T47D (cell line): ENCODE data around the gene PHIP.
A peak's percentile ranks its signal among the peaks of the same experiment; 100 is the strongest.
"Not testable (repeated sequence)": the region's sequence is repeated elsewhere in the genome, so short reads cannot be mapped to it uniquely, and the experiment has no call there.

Source experiments
- DNase-seq, 2 experiments: peaks; one replicate each; pipeline versions ENCODE4 v3.0.0 to v3.0.0-alpha.2; 2011 to 2012; ENCODE audit warnings: low read depth in 1 of 2, low spot score in 1 of 2
- JUND ChIP-seq: IDR thresholded peaks from 2 replicates; pipeline ENCODE4 v1.6.1; 2012; ENCODE audit warnings: low read depth
- in situ Hi-C: cut with HindIII; loops from 2 replicates; pipeline ENCODE4 v1.10.0; 2016; ENCODE audit warnings: low sequenced_read_pairs, low pct_unique_long_range_greater_than_20kb

PHIP gene

DNA sequence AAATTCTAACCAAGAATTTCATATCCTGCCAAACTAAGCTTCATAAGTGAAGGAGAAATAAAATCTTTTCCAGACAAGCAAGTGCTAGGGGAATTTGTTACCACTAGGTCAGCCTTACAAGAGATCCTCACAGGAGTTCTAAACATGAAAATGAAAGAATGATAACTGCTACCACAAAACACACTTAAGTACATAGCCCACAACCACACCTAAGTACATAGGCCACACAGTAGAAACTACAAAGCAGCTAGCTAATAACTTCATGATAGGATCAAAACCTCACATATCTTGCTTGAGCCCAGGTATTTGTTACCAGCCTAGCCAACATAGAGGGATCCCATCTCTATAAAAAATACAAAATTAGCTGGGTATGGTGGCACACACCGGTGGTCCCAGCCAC is 160.3 kb downstream of the PHIP start:
- in situ Hi-C loops: no loop called here
- TF ChIP-seq JUND: no peak
- no peak for DNase-seq

DNA sequence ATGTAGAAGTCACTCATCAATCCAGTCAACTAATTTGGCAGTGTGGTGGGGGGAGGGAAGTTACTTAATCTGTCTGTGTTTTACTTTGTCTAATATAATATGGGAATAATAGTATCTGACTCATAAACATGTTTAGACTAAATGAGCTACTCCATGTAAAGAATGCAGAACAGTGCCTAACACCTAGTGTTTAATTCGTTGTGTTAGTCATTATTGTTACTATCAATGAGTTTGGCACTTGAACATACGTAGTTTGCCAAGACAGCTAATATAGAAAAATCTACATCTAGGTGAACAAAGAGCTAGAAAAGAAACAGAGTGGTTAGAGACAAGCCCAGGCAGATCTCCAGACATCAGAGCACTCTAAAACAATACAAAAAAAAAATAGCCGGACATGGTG is 161.6 kb downstream of the PHIP start:
- in situ Hi-C loops: no loop called here
- no peak for TF ChIP-seq JUND
- no peak for DNase-seq

DNA sequence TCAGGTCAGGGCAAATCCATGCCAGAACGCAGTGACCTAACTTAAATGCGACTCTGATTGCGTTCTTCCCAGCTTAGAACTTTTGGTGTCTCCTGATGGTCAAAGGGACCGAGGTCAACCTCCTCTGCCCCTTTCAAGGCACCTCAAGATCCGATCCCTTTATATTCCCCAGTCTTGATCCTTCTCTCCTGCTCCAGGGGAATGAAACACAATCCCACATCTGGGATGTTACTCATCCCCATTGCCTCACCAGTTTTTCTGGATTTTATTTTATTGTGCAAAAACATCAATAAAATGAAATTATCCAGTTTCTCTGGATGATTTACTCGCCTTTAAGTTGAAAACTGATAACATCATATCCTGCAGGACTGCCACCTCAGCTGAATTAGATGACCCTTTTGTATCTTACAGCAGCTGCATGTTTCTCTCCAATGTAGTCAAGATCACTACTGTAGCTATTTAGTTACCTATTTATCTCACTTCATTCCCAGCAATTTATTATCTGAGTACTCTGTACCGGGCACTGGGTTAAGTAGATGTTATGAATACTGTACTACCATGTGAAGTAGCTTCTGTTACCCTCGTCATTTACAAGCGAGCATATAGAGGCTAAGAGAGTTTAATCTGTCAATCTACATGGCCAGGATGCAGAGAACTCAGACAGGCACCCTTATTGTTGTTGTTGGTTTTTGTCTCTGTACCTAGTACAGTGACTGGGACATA is 166.7 kb downstream of the PHIP start:
- DNase-seq: no peak
- TF ChIP-seq JUND: no peak
- in situ Hi-C loops: no loop called here

DNA sequence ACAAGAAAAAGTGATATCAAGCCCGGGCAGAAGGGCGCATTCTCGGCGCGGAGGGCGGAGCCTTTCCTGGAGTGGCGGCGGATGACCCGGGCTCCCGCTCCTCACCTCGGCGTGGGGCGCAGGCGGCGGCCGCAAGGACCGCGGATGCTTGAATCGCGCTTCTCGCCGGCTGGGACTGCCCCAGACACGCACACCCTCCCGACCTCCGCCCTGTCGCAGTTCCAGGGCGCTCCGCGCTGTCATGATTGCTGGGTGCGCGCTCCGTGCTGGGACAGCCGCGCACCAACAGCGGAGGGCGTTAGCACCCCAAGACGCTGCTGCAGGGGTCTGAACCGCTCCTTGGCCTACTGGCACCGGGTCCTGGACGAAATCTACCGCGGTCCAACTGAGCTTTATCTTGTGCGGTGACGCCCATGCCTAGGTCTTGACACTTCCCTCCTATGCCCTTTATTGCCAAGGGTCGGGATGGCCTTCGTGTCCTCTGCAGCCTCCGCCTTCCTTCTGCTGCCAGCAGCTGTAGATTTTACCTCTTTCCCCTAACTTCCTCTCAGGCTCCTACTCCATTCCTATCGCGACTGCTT is 167.4 kb downstream of the PHIP start:
- in situ Hi-C loops: no loop called here
- DNase-seq: peak in 1 of 2 experiments; percentile 2
- no peak for TF ChIP-seq JUND

DNA sequence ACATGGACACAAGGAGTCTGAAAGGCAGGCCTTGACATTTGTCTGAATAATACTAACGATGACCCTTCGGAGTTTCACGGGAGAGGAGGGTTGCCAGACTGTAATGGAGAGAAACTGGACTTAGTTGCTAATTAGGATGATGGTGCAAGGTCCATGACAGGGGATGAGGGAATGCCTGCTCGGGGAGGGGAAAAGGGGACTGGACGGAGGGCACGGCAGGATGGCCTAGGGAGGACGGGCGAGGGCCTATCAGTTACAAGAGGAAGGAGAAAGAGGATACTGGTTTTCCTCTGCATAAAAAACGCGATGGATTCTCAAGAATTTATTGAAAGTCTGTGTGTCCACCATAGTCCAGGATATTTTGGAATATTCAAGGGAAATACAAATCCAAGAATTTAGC is 168.0 kb downstream of the PHIP start:
- no peak for TF ChIP-seq JUND
- in situ Hi-C loops: no loop called here

DNA sequence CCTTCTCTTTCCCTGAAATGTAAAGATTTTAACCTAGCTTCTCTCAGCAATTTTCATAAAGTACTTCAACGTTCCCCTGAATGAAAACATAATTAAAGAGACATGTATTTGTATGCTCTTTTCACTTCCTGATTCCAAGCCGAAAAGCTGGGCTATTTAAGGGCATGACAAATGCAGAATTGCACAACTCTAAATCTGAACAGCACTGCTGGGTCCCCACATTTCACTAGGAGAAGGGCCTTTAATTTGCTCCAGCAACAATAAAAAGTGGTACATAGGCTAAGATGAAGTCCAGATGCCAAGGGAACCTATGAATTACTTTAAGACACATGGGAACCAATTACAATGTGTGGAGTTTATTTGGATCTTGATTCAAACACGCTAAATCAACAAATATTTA is 168.7 kb downstream of the PHIP start:
- DNase-seq: no peak
- TF ChIP-seq JUND: no peak
- in situ Hi-C loops: no loop called here

More for the DNA sequence above, 168.0 kb downstream of the PHIP start:
- no peak for DNase-seq

DNA sequence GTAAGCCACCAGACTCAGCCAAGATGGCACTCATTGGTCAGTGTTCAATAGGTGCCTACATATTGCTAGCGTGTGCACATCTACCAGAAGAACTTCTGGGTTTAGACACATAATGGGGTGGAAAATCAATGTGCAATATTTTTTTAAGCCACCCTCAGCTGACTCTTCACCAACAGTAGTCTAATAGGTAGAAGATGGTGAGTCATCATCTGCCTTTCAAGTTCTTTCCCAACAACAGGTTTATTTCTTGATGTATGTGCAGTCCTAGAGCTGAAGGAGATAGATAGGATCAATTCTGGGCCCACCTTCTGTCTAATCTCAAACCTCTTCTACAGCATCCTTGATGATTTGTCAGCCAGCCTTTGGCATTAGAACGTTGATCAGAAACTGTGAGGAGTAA is 169.4 kb downstream of the PHIP start:
- TF ChIP-seq JUND: no peak
- DNase-seq: no peak
- in situ Hi-C loops: no loop called here

DNA sequence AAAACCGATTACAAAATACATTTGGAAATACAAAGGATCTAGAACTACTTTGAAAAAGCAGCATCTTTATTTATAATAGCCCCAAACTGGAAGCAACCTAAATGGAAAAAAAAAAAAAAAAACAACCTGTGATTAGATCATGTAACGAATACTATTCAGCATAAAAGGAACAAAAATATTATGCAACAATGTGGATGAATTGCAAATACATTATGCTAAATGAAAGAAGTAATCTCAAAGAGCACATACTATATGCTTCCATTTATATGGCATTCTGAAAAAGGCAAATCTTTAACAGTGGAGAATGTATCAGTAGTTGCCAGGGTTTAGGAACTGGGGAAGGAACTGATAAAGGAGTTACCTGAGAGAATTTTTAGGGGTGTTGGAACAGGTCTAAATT is 181.8 kb downstream of the PHIP start:
- no peak for TF ChIP-seq JUND
- in situ Hi-C loops: no loop called here
- no peak for DNase-seq

DNA sequence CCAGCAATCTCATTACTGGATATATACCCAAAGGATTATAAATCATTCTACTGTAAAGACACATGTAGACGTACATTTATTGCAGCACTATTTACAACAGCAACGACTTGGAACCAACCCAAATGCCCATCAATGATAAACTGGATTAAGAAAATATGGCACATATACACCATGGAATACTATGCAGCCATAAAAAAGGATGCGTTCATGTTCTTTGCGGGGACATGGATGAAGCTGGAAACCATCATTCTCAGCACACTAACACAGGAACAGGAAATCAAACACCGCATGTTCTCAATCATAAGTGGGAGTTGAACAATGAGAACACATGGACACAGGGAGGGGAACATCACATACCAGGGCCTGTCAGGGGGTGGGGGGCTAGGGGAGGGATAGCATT is 188.2 kb downstream of the PHIP start:
- in situ Hi-C loops, DNase-seq: not testable (repeated sequence)
